BE2C (cell line): ENCODE results near the gene LBX1.

Experiments
- DNase-seq: peaks from one replicate; pipeline ENCODE4 v3.0.0-alpha.2; 2020
- H3K27me3 ChIP-seq: fragments of 250-450 bp; sonication (Bioruptor Pico); 2 replicates; pipeline ENCODE4 v1.5.1; 2020; ENCODE audit warnings: mild to moderate bottlenecking
- H3K36me3 ChIP-seq: fragments of 250-450 bp; sonication (Bioruptor Pico); 2 replicates; pipeline ENCODE4 v1.5.1; 2020; ENCODE audit warnings: mild to moderate bottlenecking
- H3K4me1 ChIP-seq: fragments of 250-450 bp; sonication (Bioruptor Pico); 2 replicates; pipeline ENCODE4 v1.5.1; 2020
- H3K4me3 ChIP-seq: 2 replicates; pipeline ENCODE4 v1.5.1; 2011; ENCODE audit warnings: low read depth, low read length
- H3K9me3 ChIP-seq: fragments of 250-450 bp; sonication (Bioruptor Pico); 2 replicates; pipeline ENCODE4 v1.5.1; 2020
- TF ChIP-seq, protein P1 (sequence below): IDR thresholded peaks from 2 replicates; pipeline ENCODE4 v1.5.1; 2012; ENCODE audit warnings: mild to moderate bottlenecking, low read depth, low read length

Gene LBX1

DNA sequence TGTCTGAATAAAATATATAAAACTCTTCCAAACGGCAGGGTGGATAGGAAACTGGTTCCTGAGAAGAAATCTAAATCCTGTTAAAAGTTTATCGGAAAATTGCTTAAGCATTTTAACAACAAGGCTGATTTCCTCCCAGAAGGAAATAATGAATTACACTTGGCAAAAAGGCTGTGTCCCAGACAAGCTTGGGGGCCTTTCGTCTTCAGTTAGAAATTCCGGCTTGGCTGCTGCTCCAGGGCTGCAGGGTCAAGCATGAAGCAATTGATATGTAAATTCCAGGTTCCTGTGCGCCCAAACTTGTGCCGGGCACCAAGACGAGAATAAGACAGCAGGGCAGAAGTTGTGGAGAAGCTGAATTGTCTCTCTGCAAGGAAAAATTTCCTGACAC lies 38.0 kb upstream of the LBX1 start:
- no peak overlapping the region for H3K4me3 ChIP-seq
- TF ChIP-seq, protein P1, sequence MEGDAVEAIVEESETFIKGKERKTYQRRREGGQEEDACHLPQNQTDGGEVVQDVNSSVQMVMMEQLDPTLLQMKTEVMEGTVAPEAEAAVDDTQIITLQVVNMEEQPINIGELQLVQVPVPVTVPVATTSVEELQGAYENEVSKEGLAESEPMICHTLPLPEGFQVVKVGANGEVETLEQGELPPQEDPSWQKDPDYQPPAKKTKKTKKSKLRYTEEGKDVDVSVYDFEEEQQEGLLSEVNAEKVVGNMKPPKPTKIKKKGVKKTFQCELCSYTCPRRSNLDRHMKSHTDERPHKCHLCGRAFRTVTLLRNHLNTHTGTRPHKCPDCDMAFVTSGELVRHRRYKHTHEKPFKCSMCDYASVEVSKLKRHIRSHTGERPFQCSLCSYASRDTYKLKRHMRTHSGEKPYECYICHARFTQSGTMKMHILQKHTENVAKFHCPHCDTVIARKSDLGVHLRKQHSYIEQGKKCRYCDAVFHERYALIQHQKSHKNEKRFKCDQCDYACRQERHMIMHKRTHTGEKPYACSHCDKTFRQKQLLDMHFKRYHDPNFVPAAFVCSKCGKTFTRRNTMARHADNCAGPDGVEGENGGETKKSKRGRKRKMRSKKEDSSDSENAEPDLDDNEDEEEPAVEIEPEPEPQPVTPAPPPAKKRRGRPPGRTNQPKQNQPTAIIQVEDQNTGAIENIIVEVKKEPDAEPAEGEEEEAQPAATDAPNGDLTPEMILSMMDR: no peak
- DNase-seq: no peak
- no peaks in the 10 kb centered on the region for H3K9me3 ChIP-seq
- H3K36me3 ChIP-seq: no peaks in the 10 kb centered on the region
- no peaks in the 10 kb centered on the region for H3K4me1 ChIP-seq
- no peaks in the 10 kb centered on the region for H3K27me3 ChIP-seq

DNA sequence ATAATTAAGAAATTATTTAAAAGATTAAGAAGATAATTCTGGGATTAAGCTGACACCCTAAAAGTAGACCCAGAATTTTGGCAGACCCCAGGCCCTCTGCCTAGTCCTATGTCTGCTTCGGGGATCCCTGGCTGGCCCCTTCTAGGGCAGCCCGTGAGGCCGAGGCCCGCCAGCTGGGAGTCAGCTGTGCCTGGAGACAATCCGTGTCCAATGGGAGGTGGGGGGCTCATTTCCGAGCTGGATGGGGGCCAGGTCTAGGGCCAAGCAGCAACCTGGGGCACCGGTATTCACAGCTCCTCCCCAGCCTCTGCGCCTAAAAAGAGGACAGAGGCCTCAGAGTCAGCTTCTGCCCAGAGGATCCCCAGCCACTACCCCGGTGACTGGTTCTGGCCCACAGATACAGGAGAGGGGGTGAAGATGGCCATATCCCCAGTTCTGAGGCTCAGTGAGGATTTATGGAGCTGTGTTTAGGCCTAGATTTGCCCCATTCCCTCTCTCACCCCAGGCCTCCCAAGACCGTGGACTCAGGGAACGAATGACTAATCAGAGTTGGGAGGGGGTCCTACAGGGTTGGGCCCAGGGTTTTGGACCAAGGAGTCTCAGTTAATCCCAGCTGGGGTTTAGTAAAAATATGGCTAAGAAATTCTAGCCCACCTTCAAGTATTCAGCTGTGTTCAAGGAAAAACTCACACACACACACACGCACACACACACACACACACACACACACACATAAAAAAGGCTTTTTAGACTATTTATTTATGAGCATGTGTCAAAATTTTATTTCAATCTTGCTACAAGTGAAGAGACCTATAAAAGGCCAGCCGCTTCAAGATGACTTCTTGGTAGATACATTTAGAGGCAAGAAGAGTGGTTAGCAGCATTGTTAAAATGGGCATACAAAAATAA lies 37.4 kb upstream of the LBX1 start:
- Histone ChIP-seq H3K27me3 (no peaks in the 10 kb centered on the region), H3K9me3 (no peaks in the 10 kb centered on the region), H3K36me3 (no peaks in the 10 kb centered on the region), H3K4me1 (no peaks in the 10 kb centered on the region), H3K4me3 (no peak overlapping the region)
- no peak for DNase-seq
- TF ChIP-seq, protein P1: no peak

DNA sequence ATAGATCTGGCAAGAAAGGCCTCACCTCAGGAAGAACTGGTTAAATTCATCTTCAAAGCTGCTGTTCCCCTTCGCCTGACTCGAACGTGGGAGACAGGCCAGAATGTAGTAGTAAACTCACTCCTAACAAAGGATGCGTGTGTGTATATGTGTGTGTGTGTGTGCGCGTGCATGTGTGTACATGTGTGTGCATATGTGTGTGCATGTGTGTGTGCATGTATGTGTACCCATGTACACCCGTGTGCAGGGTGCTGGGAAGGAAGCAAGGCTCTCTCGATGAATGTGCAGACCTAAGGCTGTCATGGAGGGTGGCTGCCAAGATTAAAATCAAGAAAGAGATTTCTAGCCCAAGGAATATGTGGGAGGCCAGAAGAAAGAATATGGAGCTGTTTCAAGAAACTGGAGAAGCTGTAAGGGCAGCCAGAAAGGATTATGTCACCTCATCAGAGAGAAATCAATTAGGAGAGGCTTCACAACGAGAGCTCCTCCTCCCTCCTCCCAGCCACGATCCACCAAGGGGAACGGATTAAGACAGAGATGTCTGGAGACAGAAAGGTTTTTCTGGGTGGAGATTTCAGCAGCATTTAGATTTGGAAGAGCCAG lies 34.0 kb upstream of the LBX1 start:
- Histone ChIP-seq H3K27me3 (no peaks in the 10 kb centered on the region), H3K4me3 (no peak overlapping the region), H3K4me1 (no peaks in the 10 kb centered on the region), H3K36me3 (no peaks in the 10 kb centered on the region), H3K9me3 (no peaks in the 10 kb centered on the region)
- no peak for DNase-seq
- TF ChIP-seq, protein P1: no peak

DNA sequence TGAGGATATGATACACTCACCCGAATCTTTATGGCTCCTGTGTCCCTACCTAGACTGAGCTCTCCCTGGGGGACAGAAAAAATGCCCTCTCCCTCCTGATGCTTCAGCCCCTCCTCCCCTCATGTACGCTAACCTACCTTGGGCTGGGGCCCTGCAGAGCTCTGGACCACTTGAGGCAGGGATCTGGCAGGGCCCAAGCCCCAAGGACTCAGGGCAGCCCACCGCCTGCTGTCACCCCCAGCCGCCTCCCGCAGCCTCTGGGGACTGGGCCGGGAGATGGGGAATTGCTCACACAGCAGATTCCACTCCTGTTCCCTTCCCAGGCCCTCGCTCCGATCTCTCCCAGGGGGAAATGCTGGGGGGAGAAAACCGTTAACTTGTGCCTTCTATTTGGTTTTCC lies 32.9 kb upstream of the LBX1 start:
- TF ChIP-seq, protein P1: no peak

DNA sequence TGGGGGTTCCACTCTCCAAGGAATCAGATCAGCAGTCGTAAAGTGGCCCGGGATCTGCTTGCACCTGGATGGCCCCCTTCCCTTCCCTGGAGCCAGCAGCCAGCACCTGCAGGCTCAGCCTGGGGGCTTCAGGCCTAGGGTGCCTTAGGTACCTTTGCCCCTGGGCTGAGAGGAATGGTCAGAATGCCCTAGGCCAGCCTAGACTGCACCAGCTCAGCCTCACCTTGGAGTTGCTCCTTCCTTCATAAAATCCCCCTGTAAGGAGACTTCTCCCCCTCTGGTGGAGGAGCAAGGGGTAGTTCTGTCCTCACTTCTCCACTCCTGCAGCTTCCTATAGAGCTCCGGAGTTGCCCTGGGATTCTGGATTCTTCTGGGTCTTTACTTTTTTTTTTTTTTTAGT lies 32.4 kb upstream of the LBX1 start:
- Histone ChIP-seq H3K27me3 (no peaks in the 10 kb centered on the region), H3K4me3 (no peak overlapping the region), H3K4me1 (peaks cover 3% of the 10 kb centered on the region; the same call in 1 of the 2 replicates), H3K9me3 (no peaks in the 10 kb centered on the region), H3K36me3 (no peaks in the 10 kb centered on the region)
- DNase-seq: no peak
- TF ChIP-seq, protein P1: no peak

More for the DNA sequence above, 32.9 kb upstream of the LBX1 start:
- H3K36me3 ChIP-seq: no peaks in the 10 kb centered on the region
- DNase-seq: no peak
- H3K4me3 ChIP-seq: no peak overlapping the region
- H3K9me3 ChIP-seq: no peaks in the 10 kb centered on the region
- H3K27me3 ChIP-seq: no peaks in the 10 kb centered on the region
- no peaks in the 10 kb centered on the region for H3K4me1 ChIP-seq
